ENCODE data around the gene TBK1.

The TBK1 gene

GRCh38 chr12:64497484-64497883 is 45.6 kb downstream of the TBK1 start:
- no peak for DNase-seq (ENCODE audit: low read depth)

- no peak for DNase-seq (ENCODE audit: low read depth)
These were observed 46.0 kb downstream of the TBK1 start for GRCh38 chr12:64497903-64498302.

- no peak for DNase-seq (ENCODE audit: low read depth)
These were observed 48.5 kb downstream of the TBK1 start for GRCh38 chr12:64500394-64500793.

- no peak for DNase-seq (ENCODE audit: low read depth)
These were observed 49.6 kb downstream of the TBK1 start for GRCh38 chr12:64501486-64501885.

- no peak for DNase-seq (ENCODE audit: low read depth)
These were observed 55.0 kb downstream of the TBK1 start for GRCh38 chr12:64506955-64507354.

GRCh38 chr12:64510667-64511066 is 58.7 kb downstream of the TBK1 start:
- DNase-seq (ENCODE audit: low read depth), result no peak

GRCh38 chr12:64518396-64518795 is 66.5 kb downstream of the TBK1 start:
- DNase-seq (ENCODE audit: low read depth), result no peak

- no peak for DNase-seq (ENCODE audit: low read depth)
These were observed 69.9 kb downstream of the TBK1 start for GRCh38 chr12:64521833-64522232.

GRCh38 chr12:64522316-64522715 is 70.4 kb downstream of the TBK1 start:
- no peak for DNase-seq (ENCODE audit: low read depth)

- DNase-seq (ENCODE audit: low read depth), result no peak
These were observed 70.9 kb downstream of the TBK1 start for GRCh38 chr12:64522807-64523206.

GRCh38 chr12:64523565-64524444 is 71.9 kb downstream of the TBK1 start:
- peak; percentile 57 for DNase-seq (ENCODE audit: low read depth)

- no peak for DNase-seq (ENCODE audit: low read depth)
These were observed 73.7 kb downstream of the TBK1 start for GRCh38 chr12:64525461-64526160.

GRCh38 chr12:64526859-64527258 is 74.9 kb downstream of the TBK1 start:
- DNase-seq (ENCODE audit: low read depth), result no peak

GRCh38 chr12:64528616-64529015 is 76.7 kb downstream of the TBK1 start:
- peak; percentile 11 for DNase-seq (ENCODE audit: low read depth)

- no peak for DNase-seq (ENCODE audit: low read depth)
These were observed 78.6 kb downstream of the TBK1 start for GRCh38 chr12:64530566-64530965.

GRCh38 chr12:64531665-64532334 is 79.9 kb downstream of the TBK1 start:
- DNase-seq (ENCODE audit: low read depth), result no peak

- no peak for DNase-seq (ENCODE audit: low read depth)
These were observed 80.9 kb downstream of the TBK1 start for GRCh38 chr12:64532734-64533351.

- DNase-seq (ENCODE audit: low read depth), result no peak
These were observed 82.8 kb downstream of the TBK1 start for GRCh38 chr12:64534672-64535199.

- DNase-seq (ENCODE audit: low read depth), result no peak
These were observed 86.2 kb downstream of the TBK1 start for GRCh38 chr12:64538121-64538520.

- peak; percentile 46 for DNase-seq (ENCODE audit: low read depth)
These were observed 90.6 kb downstream of the TBK1 start for GRCh38 chr12:64542409-64543047.

- no peak for DNase-seq (ENCODE audit: low read depth)
These were observed 92.6 kb downstream of the TBK1 start for GRCh38 chr12:64544371-64545080.
